Hypothalamus (tissue), 51 donors: Measurements from ENCODE around the gene P2RY2.

Source experiments
- DNase-seq, 51 donors: peaks; one replicate each; lab custom pipeline; 2025; lab: John Stamatoyannopoulos, UW

The P2RY2 gene

DNA sequence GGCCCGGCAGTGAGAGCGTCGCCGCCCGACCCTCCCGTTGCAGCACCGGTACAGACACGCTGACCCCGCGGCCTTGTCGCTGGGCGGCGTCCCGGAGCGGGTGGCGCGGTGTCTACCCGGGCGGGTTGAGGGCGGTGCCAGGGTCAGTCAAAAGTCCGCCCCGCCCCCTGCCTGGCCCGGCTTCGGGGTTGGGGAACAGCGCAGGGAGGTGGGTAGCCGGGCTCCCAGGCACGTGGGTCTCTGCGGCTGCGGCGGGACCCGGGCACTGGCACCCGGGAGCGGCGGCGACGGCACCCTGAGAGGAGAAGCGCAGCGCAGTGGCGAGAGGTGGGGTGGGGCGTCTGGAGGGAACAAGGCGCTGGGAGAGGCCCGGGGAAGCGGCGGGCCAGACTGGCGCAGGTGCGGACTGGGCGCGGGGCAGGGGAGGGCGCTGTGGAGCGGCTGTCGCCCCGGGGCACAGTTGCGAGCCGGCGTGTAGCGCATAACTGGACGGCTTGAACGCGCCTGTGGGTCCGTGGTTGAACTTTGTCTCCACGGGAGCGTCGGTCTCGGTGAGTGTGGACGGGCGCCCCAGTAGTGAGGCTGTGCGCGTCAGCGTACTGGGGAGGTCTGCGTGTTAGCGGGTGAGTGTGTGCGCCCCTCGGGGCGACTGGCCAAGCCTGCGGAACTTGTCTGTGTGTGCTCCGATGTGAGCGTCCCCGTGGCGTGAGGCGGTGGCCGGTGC lies at the start of gene P2RY2:
Gene P2RY2, plus strand, starts transcription at position 176 of the 724 bp plus-strand sequence. CDS start 15,879 bp downstream, outside the sequence.
- peak in 14 of 51 donors; percentile 13 to 63 (median 29) for DNase-seq

GRCh38 chr11:73168925-73169579 lies 49.0 kb upstream of the P2RY2 start:
- DNase-seq: no peak

GRCh38 chr11:73170140-73170539 lies 47.9 kb upstream of the P2RY2 start:
- DNase-seq: no peak

GRCh38 chr11:73171436-73172161 lies 46.5 kb upstream of the P2RY2 start:
- DNase-seq: no peak

DNA sequence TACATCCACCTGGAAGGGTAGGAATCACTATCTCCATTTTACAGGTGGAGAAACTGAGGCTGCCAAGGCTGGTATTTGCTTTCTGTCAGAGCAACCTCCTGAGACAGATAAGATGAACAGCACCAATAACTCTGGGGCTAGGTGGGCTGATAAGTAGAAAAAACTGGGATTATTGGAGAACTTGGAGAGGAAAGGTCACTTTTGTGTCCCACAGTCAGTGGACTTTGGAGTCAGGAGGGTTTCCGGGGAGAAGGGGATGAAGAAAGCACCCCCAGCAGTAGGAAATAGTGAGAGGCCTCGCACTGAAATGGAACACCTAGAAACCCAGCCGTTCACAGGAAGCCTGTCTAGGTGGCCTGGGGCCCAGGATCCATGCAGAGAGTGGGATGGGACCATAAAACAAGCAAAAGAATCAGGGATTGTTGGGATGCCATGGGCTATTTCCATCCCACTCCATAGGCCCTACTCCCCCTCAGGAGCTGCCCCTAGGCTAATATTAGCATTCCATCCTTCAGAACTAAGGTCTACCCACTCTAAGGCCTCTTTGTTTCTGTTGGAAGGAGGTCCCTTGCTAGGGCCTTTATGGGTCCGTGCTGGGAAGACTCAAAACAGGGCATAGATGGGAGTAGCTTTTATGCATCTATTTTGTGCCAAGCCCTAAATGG lies 45.0 kb upstream of the P2RY2 start:
- no peak for DNase-seq

GRCh38 chr11:73173755-73174494 lies 44.2 kb upstream of the P2RY2 start:
- DNase-seq: no peak

DNA sequence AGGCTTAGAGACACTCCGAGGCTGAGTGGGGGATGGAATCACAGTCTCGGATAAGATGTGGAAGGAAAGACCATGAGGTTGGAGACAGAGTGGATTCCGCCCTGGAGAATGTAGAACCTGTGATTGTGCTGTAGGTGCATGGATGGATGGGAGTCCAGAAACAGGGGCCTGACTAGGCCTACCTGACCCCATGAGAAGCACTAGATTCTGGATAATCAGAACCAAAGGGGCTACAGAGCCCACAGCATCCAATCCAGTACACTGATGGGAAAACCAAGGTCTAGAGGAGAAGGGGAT lies 43.6 kb upstream of the P2RY2 start:
- DNase-seq: no peak

GRCh38 chr11:73175551-73176144 lies 42.4 kb upstream of the P2RY2 start:
- no peak for DNase-seq

DNA sequence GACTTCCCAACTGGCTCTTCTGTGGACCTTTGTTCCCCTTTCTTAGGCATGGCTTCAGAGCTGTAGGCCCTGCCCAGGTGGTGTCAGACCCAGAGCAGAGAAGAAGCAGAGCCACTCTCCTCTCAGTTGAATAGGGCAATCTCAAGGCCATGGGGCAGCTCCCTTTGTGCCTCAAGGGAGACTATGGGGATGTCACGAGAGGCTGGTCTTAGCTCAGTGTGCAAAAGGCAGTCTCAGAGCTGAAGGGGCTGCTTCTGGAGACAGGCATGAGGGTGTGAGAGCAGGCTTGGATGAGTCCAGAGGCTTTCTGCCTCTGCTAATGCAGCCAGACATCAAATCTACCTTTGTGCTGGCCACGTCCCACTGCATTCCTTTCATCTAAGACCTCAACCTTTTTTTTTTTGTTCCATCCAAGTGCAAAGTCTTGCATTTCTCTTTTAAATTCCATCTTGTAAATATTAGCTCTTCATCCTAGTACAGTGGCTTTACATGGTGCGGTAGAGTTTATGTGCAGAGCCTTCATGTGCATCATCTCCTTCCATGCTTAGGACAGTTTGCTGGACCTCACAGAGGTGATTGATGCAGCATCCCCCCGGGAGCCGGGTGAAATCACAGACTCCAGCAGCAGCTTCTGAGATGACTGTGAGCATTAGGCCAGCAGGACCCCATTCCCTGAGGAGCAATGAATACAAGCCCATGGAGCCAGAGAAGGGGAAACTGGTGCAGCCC lies 41.8 kb upstream of the P2RY2 start:
- no peak for DNase-seq

DNA sequence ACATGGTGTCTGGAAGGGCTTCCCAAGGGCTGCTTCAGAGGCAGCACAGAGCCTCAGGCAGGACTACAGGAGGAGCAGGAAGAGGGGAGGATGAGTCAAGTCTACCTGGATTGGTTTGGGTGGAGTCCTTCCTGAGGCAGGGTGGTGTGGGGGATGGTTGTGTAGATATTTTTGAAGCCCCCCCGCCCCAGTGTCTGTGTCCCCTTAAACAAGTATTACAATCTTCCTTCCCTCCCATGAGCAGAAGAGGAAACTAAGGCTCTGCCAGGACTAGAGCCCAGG lies 41.3 kb upstream of the P2RY2 start:
- no peak for DNase-seq

DNA sequence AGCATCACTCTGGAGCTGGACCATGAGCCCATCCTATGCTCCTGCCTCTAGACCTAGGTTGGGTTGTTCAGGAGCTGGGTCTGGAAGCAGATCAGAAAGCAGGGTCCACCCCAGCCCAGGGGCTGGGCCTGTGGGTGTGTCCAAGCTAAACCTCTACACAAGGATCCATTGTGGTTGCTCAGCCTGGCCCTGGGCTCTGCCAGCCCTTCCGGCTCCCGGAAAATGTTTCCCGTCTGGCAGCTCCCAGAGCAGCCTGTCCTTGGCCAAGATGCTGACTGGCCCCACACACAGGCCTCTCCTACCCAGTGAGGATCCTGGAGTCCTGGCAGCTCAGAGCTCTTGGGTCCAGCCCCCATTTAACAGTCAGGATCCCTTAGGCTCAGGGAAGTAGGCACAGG lies 40.7 kb upstream of the P2RY2 start:
- peak in 30 of 51 donors; percentile 21 to 80 (median 39) for DNase-seq

- peak in 47 of 51 donors; percentile 23 to 87 (median 68) for DNase-seq
Observed at GRCh38 chr11:73177778-73178539, 40.1 kb upstream of the P2RY2 start.

- DNase-seq: no peak
Observed at GRCh38 chr11:73178681-73179080, 39.4 kb upstream of the P2RY2 start.

- DNase-seq: no peak
Observed at GRCh38 chr11:73182824-73183321, 35.2 kb upstream of the P2RY2 start.

DNA sequence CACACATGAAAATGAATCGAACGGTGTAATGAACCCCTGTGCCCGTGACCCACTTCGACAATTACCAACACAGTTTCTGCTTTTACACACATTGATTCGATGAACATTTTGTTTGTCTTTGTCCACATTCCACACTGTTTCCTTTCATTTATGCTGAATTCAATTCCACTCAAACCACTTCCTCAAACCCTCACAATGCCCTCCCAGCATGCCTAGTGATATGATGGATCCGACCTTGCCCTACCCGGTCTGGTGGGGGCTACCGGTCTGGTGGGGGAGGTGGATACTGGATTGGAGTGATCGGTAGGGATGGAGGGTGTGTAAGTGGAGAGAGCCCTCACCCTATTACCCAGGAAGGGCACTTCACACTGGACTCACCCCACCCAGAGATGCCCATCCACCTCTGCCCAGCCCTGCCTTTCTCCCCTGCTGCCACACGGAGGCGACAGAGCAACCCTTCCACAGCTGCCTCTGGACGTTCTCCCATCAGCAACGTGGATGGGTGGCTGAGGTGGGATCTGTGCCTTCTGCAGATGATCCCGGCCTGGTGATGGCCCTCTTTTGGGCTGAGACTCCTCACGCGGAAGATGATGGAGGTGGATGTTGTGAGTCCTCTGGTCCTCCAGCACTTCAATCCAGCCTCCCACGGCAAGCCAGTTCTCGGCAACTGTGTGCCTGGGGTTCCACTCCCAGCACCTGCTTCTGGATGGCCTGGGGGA lies 33.0 kb upstream of the P2RY2 start:
- peak in 32 of 51 donors; percentile 8 to 69 (median 35) for DNase-seq

DNA sequence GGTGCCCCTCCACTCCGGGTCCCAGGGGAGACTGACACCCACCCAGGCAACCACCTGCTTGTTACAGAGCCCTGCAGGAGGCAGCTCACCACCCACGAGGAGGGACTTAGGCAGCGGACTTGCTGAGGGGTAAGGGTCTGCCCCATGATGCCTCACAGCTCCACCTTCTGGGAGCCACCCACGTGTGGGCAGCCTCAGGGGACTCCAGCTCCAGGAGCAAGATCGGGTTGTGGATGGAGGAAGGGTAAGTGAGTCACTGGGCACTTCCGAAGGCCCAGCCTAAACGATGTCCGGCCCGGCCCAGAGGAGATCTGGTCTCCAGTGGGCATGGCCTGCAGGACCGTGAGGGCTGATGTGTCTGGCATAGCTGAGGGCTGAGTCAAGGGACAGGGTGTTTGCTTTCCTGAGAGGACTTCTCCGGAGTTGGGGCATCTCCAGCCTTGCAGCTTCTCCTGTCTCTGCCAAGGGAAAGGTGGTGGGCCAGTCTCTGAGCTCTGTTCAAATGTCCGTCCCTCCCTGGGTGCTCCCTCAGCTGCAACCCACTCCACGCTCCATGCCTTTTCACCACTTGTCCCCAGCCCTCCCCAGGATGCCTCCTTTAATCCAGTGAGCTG lies 32.3 kb upstream of the P2RY2 start:
- DNase-seq: no peak

DNA sequence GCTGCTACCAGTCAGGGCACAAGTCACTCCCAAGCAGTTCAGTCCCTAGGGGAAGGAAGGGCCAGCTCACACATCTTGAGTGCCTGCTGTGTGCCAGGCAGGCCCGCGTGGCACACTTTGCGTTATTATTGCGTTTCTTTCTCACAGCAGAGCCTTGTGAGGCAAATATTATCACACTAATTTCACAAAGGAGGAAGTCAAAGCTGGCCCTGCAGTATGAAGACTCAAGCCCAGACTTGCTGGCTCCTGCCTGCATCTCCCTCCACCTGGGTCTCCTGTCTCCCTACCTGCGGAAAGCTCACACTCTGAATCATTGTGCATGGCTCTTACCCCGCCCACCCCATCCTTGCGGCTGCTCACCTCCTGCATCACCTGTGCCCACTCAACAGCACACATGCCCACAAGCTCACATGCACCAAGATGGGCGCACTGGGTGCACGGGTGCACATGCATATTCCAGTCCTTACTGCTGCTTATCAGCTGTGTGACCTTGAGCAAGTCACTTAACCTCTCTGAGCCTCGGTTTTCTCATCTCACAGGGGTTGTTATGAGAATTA lies 31.7 kb upstream of the P2RY2 start:
- no peak for DNase-seq
